Liver (tissue), 3 donors: ENCODE data around the gene STX10.

ENCODE experiments used
- RAD21 ChIP-seq, 2 donors: IDR thresholded peaks; 2 replicates each; pipeline ENCODE4 v1.6.1; 2016; ENCODE audit warnings: antibody characterized with exemption in 2 of 2, mild to moderate bottlenecking in 2 of 2
- TF ChIP-seq, protein P1 (sequence below): IDR thresholded peaks from 2 replicates; pipeline ENCODE4 v1.6.1; 2016; ENCODE audit warnings: antibody characterized with exemption
- TF ChIP-seq, protein P2 (sequence below): fragments of 150-350 bp; IDR thresholded peaks from 2 replicates; pipeline ENCODE4 v1.5.1; 2017; ENCODE audit warnings: improper control_type of control experiment, low read depth, low read length; ENCODE audit not compliant: missing input control
- TF ChIP-seq, protein P3 (sequence below): IDR thresholded peaks from 2 replicates; pipeline ENCODE4 v1.6.1; 2016; ENCODE audit warnings: antibody characterized with exemption
- donor health status: healthy.
- donor health status: healthy.

DNA sequence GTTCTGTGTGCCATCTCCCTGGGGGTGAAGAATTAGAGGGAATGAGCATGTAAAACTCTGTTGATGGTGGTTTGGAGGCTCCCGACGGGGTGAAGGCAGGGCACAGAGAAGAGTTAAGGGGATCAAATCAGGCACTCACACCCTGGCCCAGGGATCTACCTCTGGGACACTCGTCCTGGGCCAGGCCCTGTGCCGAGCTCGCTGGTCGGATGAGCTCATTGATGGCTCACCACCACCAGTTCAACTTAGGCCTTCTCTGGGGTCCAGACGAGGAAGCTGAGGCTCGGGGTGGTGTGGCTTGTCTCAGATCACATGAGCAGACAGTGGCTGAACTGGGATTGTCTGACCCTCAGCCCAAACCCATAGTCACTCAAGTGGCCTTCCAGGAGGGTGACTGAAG is 30.5 kb downstream of the STX10 start:
- TF ChIP-seq, protein P1, sequence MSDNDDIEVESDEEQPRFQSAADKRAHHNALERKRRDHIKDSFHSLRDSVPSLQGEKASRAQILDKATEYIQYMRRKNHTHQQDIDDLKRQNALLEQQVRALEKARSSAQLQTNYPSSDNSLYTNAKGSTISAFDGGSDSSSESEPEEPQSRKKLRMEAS, result no peak
- TF ChIP-seq, protein P2, sequence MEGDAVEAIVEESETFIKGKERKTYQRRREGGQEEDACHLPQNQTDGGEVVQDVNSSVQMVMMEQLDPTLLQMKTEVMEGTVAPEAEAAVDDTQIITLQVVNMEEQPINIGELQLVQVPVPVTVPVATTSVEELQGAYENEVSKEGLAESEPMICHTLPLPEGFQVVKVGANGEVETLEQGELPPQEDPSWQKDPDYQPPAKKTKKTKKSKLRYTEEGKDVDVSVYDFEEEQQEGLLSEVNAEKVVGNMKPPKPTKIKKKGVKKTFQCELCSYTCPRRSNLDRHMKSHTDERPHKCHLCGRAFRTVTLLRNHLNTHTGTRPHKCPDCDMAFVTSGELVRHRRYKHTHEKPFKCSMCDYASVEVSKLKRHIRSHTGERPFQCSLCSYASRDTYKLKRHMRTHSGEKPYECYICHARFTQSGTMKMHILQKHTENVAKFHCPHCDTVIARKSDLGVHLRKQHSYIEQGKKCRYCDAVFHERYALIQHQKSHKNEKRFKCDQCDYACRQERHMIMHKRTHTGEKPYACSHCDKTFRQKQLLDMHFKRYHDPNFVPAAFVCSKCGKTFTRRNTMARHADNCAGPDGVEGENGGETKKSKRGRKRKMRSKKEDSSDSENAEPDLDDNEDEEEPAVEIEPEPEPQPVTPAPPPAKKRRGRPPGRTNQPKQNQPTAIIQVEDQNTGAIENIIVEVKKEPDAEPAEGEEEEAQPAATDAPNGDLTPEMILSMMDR, result no peak
- TF ChIP-seq RAD21 (IDR thresholded peaks at IDR 0.05), result no peak
- TF ChIP-seq, protein P3, sequence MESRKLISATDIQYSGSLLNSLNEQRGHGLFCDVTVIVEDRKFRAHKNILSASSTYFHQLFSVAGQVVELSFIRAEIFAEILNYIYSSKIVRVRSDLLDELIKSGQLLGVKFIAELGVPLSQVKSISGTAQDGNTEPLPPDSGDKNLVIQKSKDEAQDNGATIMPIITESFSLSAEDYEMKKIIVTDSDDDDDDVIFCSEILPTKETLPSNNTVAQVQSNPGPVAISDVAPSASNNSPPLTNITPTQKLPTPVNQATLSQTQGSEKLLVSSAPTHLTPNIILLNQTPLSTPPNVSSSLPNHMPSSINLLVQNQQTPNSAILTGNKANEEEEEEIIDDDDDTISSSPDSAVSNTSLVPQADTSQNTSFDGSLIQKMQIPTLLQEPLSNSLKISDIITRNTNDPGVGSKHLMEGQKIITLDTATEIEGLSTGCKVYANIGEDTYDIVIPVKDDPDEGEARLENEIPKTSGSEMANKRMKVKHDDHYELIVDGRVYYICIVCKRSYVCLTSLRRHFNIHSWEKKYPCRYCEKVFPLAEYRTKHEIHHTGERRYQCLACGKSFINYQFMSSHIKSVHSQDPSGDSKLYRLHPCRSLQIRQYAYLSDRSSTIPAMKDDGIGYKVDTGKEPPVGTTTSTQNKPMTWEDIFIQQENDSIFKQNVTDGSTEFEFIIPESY, result no peak
